Nephron (organoid): Measurements from ENCODE around the gene SMCO2.

Experiments used
- H3K27ac Mint-ChIP-seq, 3 experiments: 2 replicates each; pipeline ENCODE4 v1.8.0; 2020; ENCODE audit warnings: mixed read lengths in 3 of 3, mild to moderate bottlenecking in 2 of 3, moderate library complexity in 1 of 3
- H3K27me3 Mint-ChIP-seq: 2 replicates; pipeline ENCODE4 v1.8.0; 2021; ENCODE audit warnings: low read depth, mild to moderate bottlenecking, moderate library complexity, mixed read lengths
- H3K36me3 Mint-ChIP-seq: 2 replicates; pipeline ENCODE4 v1.8.0; 2020; ENCODE audit warnings: low read depth, mixed read lengths
- H3K4me1 Mint-ChIP-seq: 2 replicates; pipeline ENCODE4 v1.8.0; 2020; ENCODE audit warnings: mixed read lengths
- H3K4me3 Mint-ChIP-seq, 3 experiments: 2 replicates each; pipeline ENCODE4 v1.8.0; 2020; ENCODE audit warnings: mild to moderate bottlenecking in 3 of 3, mixed read lengths in 3 of 3, moderate library complexity in 2 of 3
- H3K9me3 Mint-ChIP-seq: 2 replicates; pipeline ENCODE4 v1.8.0; 2020; ENCODE audit warnings: mixed read lengths
- CTCF ChIP-seq, 3 experiments: fragments of 200-600 bp; sonication (generic); IDR thresholded peaks; one replicate each; pipeline ENCODE4 v1.5.0; 2021; ENCODE audit warnings: antibody characterized with exemption in 3 of 3; ENCODE audit not compliant: unreplicated experiment in 3 of 3

The SMCO2 gene

GRCh38 chr12:27502021-27502435 is 55.5 kb downstream of the SMCO2 start:
- no peak for TF ChIP-seq CTCF (IDR thresholded peaks at IDR 0.05; ENCODE audit: unreplicated experiment in 3 of 3)
- H3K27me3 Mint-ChIP-seq, result no peaks in the 10 kb centered on the region
- no peak overlapping the region for H3K4me3 Mint-ChIP-seq
- H3K9me3 Mint-ChIP-seq, result peaks cover 5% of the 10 kb centered on the region
- no peaks in the 10 kb centered on the region for H3K36me3 Mint-ChIP-seq
- no peaks in the 10 kb centered on the region for H3K4me1 Mint-ChIP-seq
- H3K27ac Mint-ChIP-seq, result no peak overlapping the region

- TF ChIP-seq CTCF (IDR thresholded peaks at IDR 0.05; ENCODE audit: unreplicated experiment in 3 of 3), result no peak
- no peak overlapping the region for H3K4me3 Mint-ChIP-seq
- H3K36me3 Mint-ChIP-seq, result no peaks in the 10 kb centered on the region
- peaks cover 5% of the 10 kb centered on the region for H3K9me3 Mint-ChIP-seq
- H3K4me1 Mint-ChIP-seq, result no peaks in the 10 kb centered on the region
- no peak overlapping the region for H3K27ac Mint-ChIP-seq
- H3K27me3 Mint-ChIP-seq, result no peaks in the 10 kb centered on the region
Measured at GRCh38 chr12:27504507-27504906, 58.0 kb downstream of the SMCO2 start.

- no peaks in the 10 kb centered on the region for H3K27me3 Mint-ChIP-seq
- no peaks in the 10 kb centered on the region for H3K4me1 Mint-ChIP-seq
- H3K9me3 Mint-ChIP-seq, result peaks cover 5% of the 10 kb centered on the region
- peak overlapping the region in 1 of 3 experiments; percentile 59 for H3K27ac Mint-ChIP-seq
- no peaks in the 10 kb centered on the region for H3K36me3 Mint-ChIP-seq
- no peak for TF ChIP-seq CTCF (IDR thresholded peaks at IDR 0.05; ENCODE audit: unreplicated experiment in 3 of 3)
- H3K4me3 Mint-ChIP-seq, result no peak overlapping the region
Measured at GRCh38 chr12:27505109-27505508, 58.6 kb downstream of the SMCO2 start.

- H3K27ac Mint-ChIP-seq, result peak overlapping the region in 2 of 3 experiments; percentile 2 to 59
Measured at GRCh38 chr12:27505761-27506160, 59.2 kb downstream of the SMCO2 start.

GRCh38 chr12:27506645-27507189 is 60.2 kb downstream of the SMCO2 start:
- Mint-ChIP-seq H3K27me3 (no peaks in the 10 kb centered on the region), H3K36me3 (no peaks in the 10 kb centered on the region), H3K9me3 (peaks cover 5% of the 10 kb centered on the region), H3K4me1 (peaks cover 10% of the 10 kb centered on the region), H3K27ac (no peak overlapping the region), H3K4me3 (no peak overlapping the region)
- no peak for TF ChIP-seq CTCF (IDR thresholded peaks at IDR 0.05; ENCODE audit: unreplicated experiment in 3 of 3)

More at GRCh38 chr12:27505761-27506160, 59.2 kb downstream of the SMCO2 start:
- Mint-ChIP-seq H3K4me3 (no peak overlapping the region), H3K9me3 (peaks cover 5% of the 10 kb centered on the region), H3K27me3 (no peaks in the 10 kb centered on the region), H3K36me3 (no peaks in the 10 kb centered on the region), H3K4me1 (peaks cover under 1% of the 10 kb centered on the region)
- no peak for TF ChIP-seq CTCF (IDR thresholded peaks at IDR 0.05; ENCODE audit: unreplicated experiment in 3 of 3)

- Mint-ChIP-seq H3K4me3 (no peak overlapping the region), H3K27me3 (no peaks in the 10 kb centered on the region), H3K9me3 (peaks cover 3% of the 10 kb centered on the region), H3K4me1 (peaks cover 22% of the 10 kb centered on the region), H3K36me3 (no peaks in the 10 kb centered on the region), H3K27ac (peak overlapping the region in 1 of 3 experiments; percentile 55)
- TF ChIP-seq CTCF (IDR thresholded peaks at IDR 0.05; ENCODE audit: unreplicated experiment in 3 of 3), result no peak
Measured at GRCh38 chr12:27508736-27509431, 62.3 kb downstream of the SMCO2 start.
